HG03354 (cell line): Measurements from ENCODE around the gene MARCHF10.
A peak's percentile ranks its signal among the peaks of the same experiment; 100 is the strongest.

ENCODE experiments used
- ATAC-seq: cut with Tn5 transposase; IDR thresholded peaks from one replicate; pipeline ENCODE4 v1.9.1; 2021; ENCODE audit warnings: mild to moderate bottlenecking; ENCODE audit not compliant: unreplicated experiment, poor library complexity, severe bottlenecking

MARCHF10 gene

DNA sequence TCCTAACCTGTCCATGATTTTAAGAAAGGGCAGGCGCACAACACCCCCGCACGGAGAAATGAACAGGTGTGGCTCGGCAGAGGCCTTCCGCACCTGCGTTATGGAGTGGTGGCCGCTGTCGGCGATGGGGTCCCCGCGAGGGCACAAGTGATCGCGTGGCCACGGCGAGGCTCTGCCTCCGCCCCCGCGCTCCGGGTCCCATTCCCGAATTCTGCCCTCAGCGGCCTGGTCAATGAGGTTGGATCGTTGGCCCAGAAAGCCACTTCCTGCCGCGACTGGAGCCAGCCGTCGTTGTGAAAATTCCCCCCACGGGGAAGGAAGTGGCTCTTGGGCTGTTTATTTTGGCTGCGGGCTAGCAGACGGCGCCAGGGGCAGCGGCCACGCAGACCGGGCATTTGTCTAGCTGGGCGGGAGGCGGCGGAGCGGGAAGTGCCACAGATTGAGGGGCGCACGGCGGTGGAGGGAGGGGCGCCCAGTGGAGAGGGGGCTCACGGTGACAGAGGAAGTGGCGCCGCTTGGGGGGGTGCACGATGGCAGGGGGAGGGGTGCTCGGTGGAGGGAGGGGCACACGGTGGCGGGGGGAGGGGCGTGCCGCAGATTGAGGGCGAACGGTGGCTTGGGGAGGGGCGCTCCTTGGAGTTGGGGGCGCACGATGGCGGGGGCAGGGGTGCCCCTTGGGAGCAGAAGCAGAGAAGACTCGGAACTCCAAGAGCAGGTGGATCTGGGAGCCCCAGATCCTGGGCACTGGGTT, 155.7 kb downstream of the MARCHF10 start:
- peak; percentile 26 for ATAC-seq
